AG09319 (cell line): Measurements from ENCODE around the gene RELT.

Experiments
- DNase-seq: peaks from one replicate; pipeline ENCODE4 v3.0.0-alpha.2; 2010; ENCODE audit warnings: low read depth; ENCODE audit errors: extremely low read depth
- TF ChIP-seq, protein P1 (sequence below): IDR thresholded peaks from 2 replicates; pipeline ENCODE4 v1.5.1; 2011; ENCODE audit warnings: low read depth, mild to moderate bottlenecking, inconsistent platforms, low read length, moderate library complexity

RELT gene

DNA sequence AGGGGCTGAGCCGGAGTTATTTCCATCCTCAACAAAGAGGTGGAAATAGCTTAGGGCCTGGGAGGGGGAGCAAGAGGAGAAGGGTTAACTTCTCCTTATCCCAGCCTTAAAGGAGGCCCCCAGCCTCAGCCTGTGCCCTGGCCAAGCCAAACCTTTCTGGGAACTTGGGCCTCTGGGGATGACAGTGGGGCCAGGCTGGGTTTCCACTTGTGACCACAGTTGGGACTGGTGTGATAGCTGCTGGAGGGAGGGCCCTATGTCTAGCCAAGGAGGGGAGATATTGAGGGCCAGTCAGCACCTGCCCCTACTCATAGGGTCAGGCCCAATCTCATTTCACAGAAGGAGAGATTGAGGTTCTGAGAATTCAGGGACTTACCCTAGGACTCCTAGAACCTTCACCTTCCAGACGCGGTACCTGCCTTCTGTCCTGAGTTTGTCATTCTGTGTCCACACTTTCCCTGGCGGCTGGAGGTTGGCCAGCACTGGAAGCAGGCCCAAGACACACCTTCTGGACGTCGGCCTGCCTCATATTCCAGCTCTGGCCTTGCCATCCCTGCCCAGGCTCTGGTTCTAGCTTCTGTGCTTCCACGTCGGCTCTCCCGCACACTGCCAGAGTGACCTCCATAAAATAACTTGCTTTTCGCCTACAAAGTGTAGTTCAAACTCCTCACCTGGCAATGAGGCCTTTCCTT lies 3.1 kb downstream of the RELT start:
- DNase-seq, result no peak
- TF ChIP-seq, protein P1, sequence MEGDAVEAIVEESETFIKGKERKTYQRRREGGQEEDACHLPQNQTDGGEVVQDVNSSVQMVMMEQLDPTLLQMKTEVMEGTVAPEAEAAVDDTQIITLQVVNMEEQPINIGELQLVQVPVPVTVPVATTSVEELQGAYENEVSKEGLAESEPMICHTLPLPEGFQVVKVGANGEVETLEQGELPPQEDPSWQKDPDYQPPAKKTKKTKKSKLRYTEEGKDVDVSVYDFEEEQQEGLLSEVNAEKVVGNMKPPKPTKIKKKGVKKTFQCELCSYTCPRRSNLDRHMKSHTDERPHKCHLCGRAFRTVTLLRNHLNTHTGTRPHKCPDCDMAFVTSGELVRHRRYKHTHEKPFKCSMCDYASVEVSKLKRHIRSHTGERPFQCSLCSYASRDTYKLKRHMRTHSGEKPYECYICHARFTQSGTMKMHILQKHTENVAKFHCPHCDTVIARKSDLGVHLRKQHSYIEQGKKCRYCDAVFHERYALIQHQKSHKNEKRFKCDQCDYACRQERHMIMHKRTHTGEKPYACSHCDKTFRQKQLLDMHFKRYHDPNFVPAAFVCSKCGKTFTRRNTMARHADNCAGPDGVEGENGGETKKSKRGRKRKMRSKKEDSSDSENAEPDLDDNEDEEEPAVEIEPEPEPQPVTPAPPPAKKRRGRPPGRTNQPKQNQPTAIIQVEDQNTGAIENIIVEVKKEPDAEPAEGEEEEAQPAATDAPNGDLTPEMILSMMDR, result no peak

DNA sequence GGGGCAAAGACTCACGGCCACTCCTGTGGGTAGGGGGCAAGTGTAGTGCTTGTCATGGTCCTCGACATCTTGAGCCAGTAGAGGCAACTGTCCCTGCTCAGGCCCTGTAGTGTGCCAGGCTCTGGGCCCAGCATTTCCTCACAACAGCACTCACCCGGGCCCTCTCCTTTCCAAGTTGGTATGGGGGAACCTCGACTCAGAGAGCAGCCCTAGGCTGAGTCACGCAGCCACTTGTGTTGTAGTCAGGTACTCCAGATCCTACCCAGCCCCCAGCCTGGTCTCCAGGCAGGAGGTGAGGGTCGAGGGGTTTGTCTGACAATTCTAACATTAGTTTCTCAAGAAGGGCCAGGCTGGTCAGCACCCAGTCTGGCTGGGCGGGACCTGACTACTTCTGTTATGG lies 4.1 kb downstream of the RELT start:
- DNase-seq, result no peak
- TF ChIP-seq, protein P1, result no peak

GRCh38 chr11:73380897-73381410 lies 4.8 kb downstream of the RELT start:
- DNase-seq, result no peak
- TF ChIP-seq, protein P1, result no peak

- TF ChIP-seq, protein P1, result no peak
- no peak for DNase-seq
Observed at GRCh38 chr11:73381589-73381988, 5.4 kb downstream of the RELT start.

DNA sequence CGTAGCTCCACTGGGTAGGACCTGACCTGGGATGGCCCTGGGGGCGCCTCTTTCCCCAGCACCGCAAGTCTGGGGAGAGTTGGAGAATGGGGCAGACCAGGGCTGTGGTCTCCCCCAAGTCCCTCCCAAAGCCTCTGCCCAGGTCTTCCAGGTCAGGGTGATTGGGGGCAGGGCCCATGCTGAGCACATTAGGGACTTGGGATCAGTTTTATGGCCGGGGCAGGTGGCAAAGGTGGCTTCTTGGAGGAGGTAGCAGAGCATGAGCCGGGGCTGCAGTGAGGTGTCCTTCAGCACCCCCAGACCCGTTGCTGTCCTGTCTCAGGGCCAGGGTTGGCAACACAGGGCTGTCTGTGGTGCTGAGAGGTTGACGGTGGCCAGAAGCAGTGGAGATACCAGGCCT lies 6.0 kb downstream of the RELT start:
- DNase-seq, result no peak
- TF ChIP-seq, protein P1, result no peak

DNA sequence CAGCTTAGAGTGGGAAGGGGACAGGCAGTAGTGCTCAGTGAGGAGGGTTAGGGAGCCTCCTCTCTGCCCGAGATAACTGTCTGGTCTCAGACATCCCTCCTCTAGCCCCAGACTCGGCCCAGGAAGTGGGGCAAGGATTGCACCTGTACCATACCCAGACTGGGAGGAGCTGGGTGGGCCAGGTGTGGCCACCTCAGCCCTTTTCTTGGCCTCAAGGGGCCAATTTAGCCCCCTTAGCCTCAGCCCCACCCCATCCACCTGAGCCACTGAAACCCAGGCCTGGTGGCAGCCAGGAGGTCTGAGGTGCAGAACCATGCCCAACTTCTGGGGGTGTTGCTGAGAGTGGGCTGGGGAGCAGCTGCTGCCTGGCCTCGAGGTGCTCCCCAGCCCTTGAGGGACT lies 6.5 kb downstream of the RELT start:
- no peak for DNase-seq
- TF ChIP-seq, protein P1, result no peak

- TF ChIP-seq, protein P1, result no peak
- DNase-seq, result no peak
Observed at GRCh38 chr11:73383249-73384124, 7.3 kb downstream of the RELT start.
